ENCODE results near the gene TWSG1.
"Not testable (repeated sequence)": the region's sequence is repeated elsewhere in the genome, so short reads cannot be mapped to it uniquely, and the experiment has no call there.

- not testable (repeated sequence) for TF ChIP-seq CTCF (IDR thresholded peaks at IDR 0.05; ENCODE audit: poor library complexity, severe bottlenecking); POLR2AphosphoS5 (IDR thresholded peaks at IDR 0.05); EZH2 (IDR thresholded peaks at IDR 0.05; ENCODE audit: borderline replicate concordance, insufficient read depth, low read length, poor library complexity, severe bottlenecking); RAD21 (conservative IDR thresholded peaks at IDR 0.05); EP300 (conservative IDR thresholded peaks at IDR 0.05; ENCODE audit: poor library complexity, severe bottlenecking); REST (IDR thresholded peaks at IDR 0.05; ENCODE audit: borderline replicate concordance); SMC3 (conservative IDR thresholded peaks at IDR 0.05; ENCODE audit: poor library complexity); MXI1 (conservative IDR thresholded peaks at IDR 0.05; ENCODE audit: poor library complexity, severe bottlenecking); TAF1 (IDR thresholded peaks at IDR 0.05; ENCODE audit: low read depth)
Measured at GRCh38 chr18:9373254-9373653, 38.7 kb downstream of the TWSG1 start.

All from neural cell (in vitro differentiated cells).